Umbilical cord (tissue), 2 donors: ENCODE data around the gene INO80C. TPM values are rescaled to one million over a fixed set of nuclear protein-coding genes. Genes with fewer than 3 reads are reported as not detected.

Source experiments
- DNase-seq: peaks from one replicate; pipeline ENCODE4 v3.0.0-alpha.2; 2015; ENCODE audit warnings: low spot score
- total RNA-seq: library from RNA; depleted of rRNA; stranded (reverse); fragments of >200 nt; gene quantifications from one replicate; pipeline ENCODE4 v1.2.3, GENCODE V29; 2014; ENCODE audit warnings: low replicate concordance; ENCODE audit not compliant: insufficient read depth

Gene INO80C
- total RNA-seq, 1 donor from 2014 or later: 13.7 TPM

- DNase-seq: peak; percentile 87
These were observed 15.6 kb upstream of the INO80C start for GRCh38 chr18:35513181-35513936.

DNA sequence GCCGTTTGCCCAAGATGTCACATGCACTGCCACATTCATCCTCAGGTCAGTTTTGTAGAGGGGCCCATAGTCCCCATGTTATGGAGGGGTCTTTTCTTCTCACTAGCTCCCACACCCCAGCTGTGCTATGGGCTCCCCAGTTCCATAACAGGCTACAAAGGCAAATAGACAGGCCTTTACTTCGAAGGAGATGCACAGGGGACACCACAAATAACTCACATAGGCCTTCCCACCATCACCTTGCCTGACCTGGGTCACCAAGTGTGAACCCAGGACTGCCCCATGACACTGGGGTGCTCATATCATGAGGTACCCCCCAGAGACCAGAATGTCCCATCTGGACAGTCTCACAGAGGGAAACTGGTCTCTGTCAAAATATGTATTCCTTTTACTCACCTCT lies 15.0 kb upstream of the INO80C start:
- no peak for DNase-seq

DNA sequence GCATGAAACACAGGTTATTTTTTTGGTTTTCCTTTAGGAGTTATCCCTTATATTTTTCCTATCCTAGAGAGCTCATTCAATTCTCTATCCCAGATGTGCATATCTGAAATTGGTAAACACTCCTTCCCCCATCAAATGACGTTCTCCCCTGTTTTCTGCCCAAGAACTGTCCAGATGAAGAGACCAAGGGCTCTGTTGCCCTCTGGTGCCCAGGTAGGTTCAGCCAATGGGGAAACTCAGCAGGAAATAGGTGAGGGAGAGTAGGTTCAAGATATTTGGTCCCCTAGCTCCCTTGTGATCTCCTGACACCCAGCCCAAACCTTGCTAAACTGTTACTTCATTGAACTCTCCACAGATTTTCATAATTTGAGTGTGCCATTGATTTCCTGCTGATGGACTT lies 14.1 kb upstream of the INO80C start:
- DNase-seq: no peak

- no peak for DNase-seq
These were observed 13.7 kb upstream of the INO80C start for GRCh38 chr18:35511428-35511827.

GRCh38 chr18:35510076-35510651 lies 12.4 kb upstream of the INO80C start:
- DNase-seq: no peak

- no peak for DNase-seq
These were observed 11.1 kb upstream of the INO80C start for GRCh38 chr18:35508746-35509338.

DNA sequence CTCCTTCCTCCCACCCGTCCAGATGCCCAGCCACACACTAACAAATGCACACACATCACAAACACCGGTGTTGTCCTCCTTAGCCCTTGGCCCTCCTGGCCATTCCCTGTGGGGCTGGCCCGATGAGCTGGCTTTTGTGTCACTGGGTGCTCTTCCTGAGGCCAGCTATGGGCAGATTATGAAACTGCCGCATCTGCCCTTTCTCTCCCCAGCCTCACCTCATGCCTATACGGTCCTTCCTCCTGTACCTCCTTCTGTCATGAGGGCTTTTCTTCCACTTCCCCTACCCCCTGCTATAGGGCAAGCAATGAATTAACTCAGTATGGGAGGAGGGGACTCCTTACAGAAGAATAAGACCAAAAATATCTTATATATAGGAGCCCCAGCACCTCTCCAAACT lies 10.3 kb upstream of the INO80C start:
- DNase-seq: no peak

DNA sequence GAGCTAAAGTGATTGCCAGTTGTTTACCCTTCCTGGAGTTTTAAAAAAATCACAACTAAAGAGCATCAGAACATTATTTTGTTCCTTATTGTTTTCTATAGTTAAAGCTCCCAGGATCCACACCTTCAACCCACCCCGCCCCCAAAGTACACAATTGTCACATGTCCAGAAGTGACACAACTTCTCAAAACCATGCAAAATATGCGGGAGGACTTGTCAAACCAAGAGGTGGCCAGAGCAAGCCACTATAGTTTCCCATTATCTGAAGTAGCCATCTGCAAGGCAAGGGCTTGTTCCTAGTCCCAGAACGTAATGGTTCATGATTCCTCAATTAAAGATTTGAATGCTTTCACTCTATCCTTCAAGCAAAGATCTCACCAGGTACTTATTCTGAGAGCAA lies 9.9 kb upstream of the INO80C start:
- no peak for DNase-seq

GRCh38 chr18:35507192-35507591 lies 9.4 kb upstream of the INO80C start:
- no peak for DNase-seq

DNA sequence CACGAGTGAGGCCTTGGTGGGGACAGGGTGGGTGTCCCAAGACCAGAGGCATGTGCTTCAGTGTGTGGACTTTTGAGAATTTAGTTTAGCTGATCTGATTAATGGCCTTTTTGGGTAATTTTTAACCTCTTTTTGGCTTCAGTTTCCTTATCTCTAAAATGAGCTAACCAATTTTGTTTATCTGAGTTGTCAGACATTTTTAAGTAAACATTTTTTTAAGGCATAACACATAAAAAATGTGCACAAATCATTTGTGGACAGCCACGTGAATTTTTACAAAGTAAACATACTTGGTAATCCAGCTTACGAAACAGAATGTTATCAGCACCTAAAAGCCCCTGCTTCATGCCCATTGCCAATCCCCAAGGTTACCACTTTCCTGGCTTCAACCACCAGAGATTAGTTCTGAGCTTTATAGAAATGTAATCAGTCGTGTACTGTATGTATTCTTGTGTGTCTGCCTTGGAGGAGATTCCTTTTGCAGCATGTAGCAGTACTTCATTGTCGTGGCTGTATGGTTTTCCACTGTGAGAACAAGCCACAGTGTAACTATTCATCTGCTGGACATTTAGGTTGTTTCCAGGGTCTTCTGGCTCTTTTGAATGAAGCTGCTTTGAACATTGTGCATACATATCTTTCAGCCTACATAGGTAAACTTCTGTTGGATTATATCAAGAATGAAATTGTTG lies 8.4 kb upstream of the INO80C start:
- DNase-seq: no peak

- DNase-seq: no peak
These were observed 7.2 kb upstream of the INO80C start for GRCh38 chr18:35504996-35505395.

DNA sequence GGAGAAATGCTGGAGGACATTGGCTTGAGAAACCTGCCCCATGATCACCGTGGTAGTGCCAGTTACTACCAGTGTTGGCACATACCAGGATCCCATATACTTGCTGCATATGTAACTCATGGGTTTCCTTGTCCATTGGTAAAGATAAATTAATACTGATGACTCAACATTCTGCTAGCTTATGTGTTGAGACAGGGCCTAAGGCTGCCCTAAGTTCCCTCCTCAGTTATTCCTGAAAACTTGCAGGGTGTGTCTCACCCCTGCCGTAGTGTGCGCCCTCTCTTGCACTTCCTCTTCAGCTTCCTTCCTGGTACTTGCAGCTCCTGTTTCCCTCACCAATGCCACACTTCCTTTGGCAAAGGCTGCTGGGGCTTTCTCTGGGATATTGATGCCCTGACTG lies 4.3 kb upstream of the INO80C start:
- no peak for DNase-seq

GRCh38 chr18:35501369-35501768 lies 3.6 kb upstream of the INO80C start:
- DNase-seq: no peak

DNA sequence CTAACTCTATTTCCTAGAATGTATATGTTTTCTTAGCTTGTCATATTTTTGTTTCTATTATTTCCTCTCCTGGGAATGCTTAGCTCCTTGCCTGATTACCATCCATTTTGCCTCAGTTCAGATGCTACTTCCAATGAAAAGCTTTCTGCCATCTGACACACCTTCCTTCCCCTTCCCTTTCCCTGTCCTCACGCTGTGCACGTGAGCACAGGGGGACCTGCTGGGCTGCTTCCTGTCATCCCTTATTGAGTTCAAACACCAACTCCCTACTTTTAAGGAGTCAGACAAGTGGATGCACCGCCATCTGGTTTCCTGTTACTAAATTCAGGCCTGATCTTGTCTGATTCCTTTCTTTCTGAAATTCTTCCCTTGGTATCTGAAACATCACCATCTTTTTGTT lies 2.4 kb upstream of the INO80C start:
- no peak for DNase-seq

GRCh38 chr18:35497027-35497369 lies 762 bp downstream of the INO80C start:
- peak; percentile 61 for DNase-seq

GRCh38 chr18:35495536-35496314 lies 2.0 kb downstream of the INO80C start:
- DNase-seq: no peak

DNA sequence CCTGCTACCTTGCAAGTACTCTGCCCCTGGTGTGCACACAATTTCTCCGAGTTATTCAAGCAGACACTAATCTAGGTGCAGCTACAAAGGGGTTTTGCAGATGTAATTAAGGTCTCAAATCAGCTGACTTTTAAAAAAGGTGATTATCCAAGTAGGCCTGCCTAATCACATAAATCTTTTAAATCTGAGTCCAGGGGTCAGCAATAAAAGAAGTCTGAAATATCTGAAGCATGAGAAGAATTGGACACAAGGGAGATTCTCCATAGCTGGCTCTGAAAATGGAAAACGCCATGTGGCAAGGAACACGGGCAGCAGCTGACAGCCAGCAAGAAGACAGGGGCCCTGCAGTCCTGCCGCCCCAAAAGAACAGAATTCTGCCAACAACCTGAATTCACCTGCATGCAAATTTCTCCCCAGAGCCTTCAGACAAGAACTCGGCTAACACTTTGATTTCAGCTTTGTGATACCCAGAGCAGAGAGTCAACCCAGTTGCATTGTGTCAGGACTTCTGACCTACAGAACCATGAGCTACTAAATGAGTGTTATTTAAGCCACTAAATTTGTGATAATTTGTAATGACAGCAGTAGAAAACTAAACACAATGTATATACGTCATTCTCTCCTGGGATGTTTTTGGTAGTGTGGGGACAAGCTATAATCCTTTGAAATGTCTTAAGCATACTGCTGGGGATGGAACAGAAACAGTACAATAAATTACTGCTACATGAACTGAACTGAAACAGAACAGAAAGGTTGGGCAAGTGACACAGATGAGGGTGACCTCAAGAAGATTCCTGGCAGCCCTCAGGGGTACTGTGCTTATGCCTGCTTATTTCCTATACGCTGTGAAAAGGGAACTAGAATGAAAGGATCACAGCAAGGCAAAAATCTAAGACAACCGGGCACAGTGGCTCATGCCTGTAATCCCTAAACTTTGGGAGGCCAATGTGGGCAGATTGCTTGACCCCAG lies 3.2 kb downstream of the INO80C start:
- no peak for DNase-seq

DNA sequence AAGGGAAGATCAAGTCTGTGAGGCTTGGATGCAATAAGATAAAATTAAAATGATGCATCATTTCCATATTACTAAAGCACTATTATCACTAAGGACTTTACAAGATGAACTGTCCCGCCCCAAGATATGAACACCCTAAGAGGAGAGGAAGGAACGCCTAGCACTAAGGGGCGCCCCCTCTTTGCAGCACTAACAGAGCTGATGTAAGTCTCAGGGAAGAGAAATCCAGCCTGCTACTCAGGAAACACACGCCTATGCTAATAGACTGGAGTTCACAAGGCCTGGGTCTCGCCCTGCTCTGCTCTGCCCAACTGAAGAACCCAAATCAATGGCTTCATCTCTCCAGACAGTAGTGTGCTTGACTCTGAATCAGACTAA lies 6.1 kb downstream of the INO80C start:
- peak; percentile 30 for DNase-seq

DNA sequence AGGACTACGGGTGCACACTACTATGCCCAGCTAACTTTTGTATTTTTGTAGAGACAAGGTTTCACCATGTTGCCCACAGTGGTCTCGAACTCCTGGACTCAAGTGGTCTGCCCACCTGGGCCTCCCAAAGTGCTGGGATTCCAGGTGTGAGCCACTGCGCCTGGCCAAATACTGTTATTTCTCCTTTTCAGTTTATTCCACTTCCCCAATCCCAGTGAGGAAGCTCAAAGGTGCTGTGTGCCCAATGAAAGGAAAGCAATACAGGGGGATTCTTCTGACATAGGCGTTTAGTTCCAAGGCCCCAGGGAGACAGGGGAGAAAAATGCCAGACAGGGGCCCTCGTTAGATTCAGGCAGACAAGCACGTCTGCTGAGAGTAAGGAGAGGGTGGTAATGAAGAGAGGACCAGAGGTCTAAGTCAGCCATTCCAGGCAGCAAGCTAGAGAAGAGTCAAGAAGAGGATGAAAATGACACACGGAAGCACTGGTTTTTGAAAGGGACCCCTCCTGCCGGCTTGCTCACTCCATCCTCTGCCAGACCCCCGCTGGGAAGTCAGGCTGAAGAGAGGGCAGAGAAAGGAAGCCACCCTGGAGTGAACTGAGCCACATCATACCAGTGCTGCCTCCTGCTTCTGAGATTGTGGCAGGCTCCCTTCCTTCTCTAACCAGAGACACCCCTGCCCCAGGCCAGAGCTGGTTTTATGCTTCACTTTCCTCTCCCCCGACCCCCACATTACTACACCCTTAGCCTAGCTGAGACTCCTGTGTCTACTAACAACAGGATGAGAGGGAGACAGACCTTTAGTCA lies 6.7 kb downstream of the INO80C start:
- DNase-seq: no peak

DNA sequence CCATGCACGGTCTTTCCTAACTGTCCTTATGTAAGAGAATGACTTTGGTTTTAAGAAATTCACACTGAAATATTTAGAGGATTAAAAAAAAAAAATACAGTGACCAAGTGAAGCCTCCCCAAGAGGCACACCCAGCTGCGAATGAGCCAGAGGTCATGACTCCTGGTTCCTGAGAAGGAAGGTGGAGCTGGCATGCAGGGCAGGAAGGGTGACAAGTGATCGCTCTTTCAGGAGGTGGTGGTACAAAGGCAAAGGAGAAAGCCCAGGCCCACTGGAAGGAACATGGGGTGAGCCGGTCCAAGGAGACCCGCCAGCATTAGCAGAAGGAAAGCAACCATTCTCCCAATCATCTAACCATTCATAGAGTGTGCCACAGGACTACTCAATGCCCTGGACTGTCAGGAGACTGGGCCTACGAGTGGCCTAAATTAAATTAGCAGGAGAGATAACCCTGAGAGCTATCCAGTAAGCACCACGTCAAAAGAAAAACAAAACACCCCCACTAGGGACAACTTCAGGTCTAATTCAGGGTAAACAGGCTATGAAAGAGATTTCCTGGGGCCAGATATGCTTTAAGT lies 7.8 kb downstream of the INO80C start:
- no peak for DNase-seq
